Psoas muscle (tissue), 8 donors: Measurements from ENCODE around the gene PGS1. TPM values are rescaled to one million over a fixed set of nuclear protein-coding genes. Genes with fewer than 3 reads are reported as not detected.

Source experiments
- ATAC-seq, 4 donors: fragments of 200-7000 bp; cut with Tn5 transposase; one replicate each; pipeline ENCODE4 v1.9.1; 2020; ENCODE audit warnings: moderate library complexity in 3 of 4, mild to moderate bottlenecking in 2 of 4
- DNase-seq, 2 donors: peaks; one replicate each; pipeline ENCODE4 v3.0.0-alpha.2; 2020
- H3K27ac ChIP-seq: fragments of 200-600 bp; one replicate; pipeline ENCODE4 v1.8.0; 2022
- H3K27me3 ChIP-seq, 3 donors: fragments of 200-600 bp in 1 of 3; one replicate each; pipeline versions ENCODE4 v1.6.1 to v1.8.0; 2013 to 2022; ENCODE audit warnings: low read length in 2 of 3, mild to moderate bottlenecking in 2 of 3, moderate library complexity in 1 of 3; ENCODE audit not compliant: insufficient read depth in 3 of 3
- H3K36me3 ChIP-seq, 2 donors: fragments of 200-600 bp in 1 of 2; one replicate each; pipeline versions ENCODE4 v1.6.1 to v1.8.0; 2013 to 2022; ENCODE audit warnings: low read depth in 1 of 2, mild to moderate bottlenecking in 1 of 2, moderate library complexity in 1 of 2; ENCODE audit not compliant: insufficient read depth in 1 of 2
- H3K4me1 ChIP-seq: fragments of 200-600 bp; one replicate; pipeline ENCODE4 v1.8.0; 2022
- H3K4me3 ChIP-seq: fragments of 200-600 bp; one replicate; pipeline ENCODE4 v1.8.0; 2022; ENCODE audit warnings: mild to moderate bottlenecking
- H3K9me3 ChIP-seq: fragments of 200-600 bp; one replicate; pipeline ENCODE4 v1.8.0; 2022
- WGBS, 3 donors: extraction: QIAGEN DNeasy Blood & Tissue Kit; methylation state at CpG; one replicate each; pipeline versions ENCODE4 v1.1.6 to v1.1.7; 2013; 5-methylcytosine and 5-hydroxymethylcytosine counted together
- intact Hi-C, 2 donors: fragments of 100-400 bp; cut with DNase I; formaldehyde crosslinking; loops; one replicate each; pipeline versions ENCODE4 v1.11.0 to v1.14.2; 2022
- polyA plus RNA-seq, 3 donors: library from polyadenylated mRNA; stranded (reverse); fragments of 200-250 nt; gene quantifications; one replicate each; pipeline ENCODE4 v1.2.3, GENCODE V29; 2013
- total RNA-seq, 4 donors: library from RNA; stranded (reverse); fragmentation: NEBNext Ultra II Directional in 2 of 4; extraction: Animal tissue kit (Norgen Biotek cat#: 25700) in 2 of 4; gene quantifications; one replicate each; pipeline versions ENCODE4 v1.2.1 to v1.2.4, GENCODE V29; 2021 to 2023
- TF ChIP-seq, protein P1 (sequence below): fragments of 200-600 bp; IDR thresholded peaks from one replicate; pipeline ENCODE4 v1.8.0; 2022; ENCODE audit warnings: antibody characterized with exemption
- donor health status: healthy with polysubstance abuse.
- donor health status: DM: no; HTN: no; CAD: no; lungs with moderate emphysema.
- donor health status: Bipolar disorder and iron deficiency.
- donor health status: healthy.
- donor health status: DM: yes; HTN: yes; CAD: no.
- donor health status: DM: no; HTN: no; CAD: no.
- donor health status: DM: no; HTN: no; CAD: no.
- donor health status: DM: yes; HTN: yes; CAD: no.

PGS1 gene
- total and polyA plus RNA-seq, 7 donors, result 10.2 to 24.2 (median 16.3) TPM

DNA sequence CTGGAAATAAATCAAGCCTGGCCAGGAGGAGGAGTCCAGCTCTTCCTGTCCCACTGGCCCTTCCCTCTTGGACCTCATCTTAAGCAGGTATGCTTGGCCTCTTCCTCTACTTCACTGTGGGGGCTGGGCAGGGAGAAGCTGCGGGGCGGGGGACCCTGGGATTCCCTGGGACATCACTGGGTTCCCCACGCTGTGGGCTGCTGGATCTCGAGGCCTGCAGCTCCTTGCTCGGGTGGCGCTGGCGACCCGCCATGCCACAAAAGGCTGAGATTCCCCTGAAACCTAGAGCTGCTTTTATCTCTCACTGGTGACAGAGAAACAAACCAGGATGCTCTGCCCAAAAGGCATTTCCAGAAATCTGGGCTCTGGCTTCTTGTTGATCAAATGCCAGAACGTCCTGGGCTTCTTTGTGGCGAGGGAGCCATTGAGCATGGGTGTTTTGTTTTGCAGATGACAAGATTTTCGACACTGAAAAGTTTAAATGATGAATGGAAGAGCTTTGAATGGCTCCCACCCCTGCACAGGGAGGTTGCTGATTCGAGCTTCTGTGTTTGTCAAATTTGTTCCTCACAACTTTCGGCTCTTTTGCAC, 8.6 kb upstream of the PGS1 start:
- Histone ChIP-seq H3K27ac (no peak overlapping the region), H3K4me1 (no peaks in the 10 kb centered on the region), H3K9me3 (no peaks in the 10 kb centered on the region), H3K27me3 (no peaks in the 10 kb centered on the region), H3K4me3 (no peak overlapping the region), H3K36me3 (no peaks in the 10 kb centered on the region)
- intact Hi-C loops, result no loop called here
- TF ChIP-seq, protein P1, sequence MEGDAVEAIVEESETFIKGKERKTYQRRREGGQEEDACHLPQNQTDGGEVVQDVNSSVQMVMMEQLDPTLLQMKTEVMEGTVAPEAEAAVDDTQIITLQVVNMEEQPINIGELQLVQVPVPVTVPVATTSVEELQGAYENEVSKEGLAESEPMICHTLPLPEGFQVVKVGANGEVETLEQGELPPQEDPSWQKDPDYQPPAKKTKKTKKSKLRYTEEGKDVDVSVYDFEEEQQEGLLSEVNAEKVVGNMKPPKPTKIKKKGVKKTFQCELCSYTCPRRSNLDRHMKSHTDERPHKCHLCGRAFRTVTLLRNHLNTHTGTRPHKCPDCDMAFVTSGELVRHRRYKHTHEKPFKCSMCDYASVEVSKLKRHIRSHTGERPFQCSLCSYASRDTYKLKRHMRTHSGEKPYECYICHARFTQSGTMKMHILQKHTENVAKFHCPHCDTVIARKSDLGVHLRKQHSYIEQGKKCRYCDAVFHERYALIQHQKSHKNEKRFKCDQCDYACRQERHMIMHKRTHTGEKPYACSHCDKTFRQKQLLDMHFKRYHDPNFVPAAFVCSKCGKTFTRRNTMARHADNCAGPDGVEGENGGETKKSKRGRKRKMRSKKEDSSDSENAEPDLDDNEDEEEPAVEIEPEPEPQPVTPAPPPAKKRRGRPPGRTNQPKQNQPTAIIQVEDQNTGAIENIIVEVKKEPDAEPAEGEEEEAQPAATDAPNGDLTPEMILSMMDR, result no peak
- WGBS, 3 donors, result 71 to 78% (median 74%) methylated on average over 13 of the region's 13 CpGs
- DNase-seq (no peak), ATAC-seq (no peak)

DNA sequence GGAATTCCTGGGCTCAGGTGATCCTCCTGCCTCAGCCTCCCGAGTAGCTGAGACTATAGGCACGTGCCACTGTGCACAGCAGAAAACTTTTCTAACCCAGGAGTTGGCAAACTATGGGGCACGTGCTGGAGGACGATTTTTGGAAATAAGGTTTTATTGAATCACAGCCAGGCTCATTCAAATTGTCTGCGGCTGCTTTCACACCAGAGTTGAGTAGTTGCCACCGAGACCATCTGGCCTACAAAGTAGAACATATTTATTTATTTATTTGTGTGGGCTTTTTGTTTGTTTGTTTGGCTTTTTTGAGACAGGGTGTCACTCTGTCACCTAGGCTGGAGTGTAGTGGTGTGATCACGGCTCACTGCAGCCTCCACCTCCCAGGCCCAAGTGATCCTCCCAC, 7.4 kb upstream of the PGS1 start:
- ATAC-seq, result no peak
- no peak for DNase-seq
- Histone ChIP-seq H3K4me3 (no peak overlapping the region), H3K9me3 (no peaks in the 10 kb centered on the region), H3K27ac (no peak overlapping the region), H3K4me1 (no peaks in the 10 kb centered on the region), H3K36me3 (no peaks in the 10 kb centered on the region), H3K27me3 (no peaks in the 10 kb centered on the region)
- TF ChIP-seq, protein P1, result no peak
- 49 to 54% (median 53%) methylated on average over 7 of the region's 7 CpGs for WGBS, 3 donors
- intact Hi-C loops, result no loop called here

DNA sequence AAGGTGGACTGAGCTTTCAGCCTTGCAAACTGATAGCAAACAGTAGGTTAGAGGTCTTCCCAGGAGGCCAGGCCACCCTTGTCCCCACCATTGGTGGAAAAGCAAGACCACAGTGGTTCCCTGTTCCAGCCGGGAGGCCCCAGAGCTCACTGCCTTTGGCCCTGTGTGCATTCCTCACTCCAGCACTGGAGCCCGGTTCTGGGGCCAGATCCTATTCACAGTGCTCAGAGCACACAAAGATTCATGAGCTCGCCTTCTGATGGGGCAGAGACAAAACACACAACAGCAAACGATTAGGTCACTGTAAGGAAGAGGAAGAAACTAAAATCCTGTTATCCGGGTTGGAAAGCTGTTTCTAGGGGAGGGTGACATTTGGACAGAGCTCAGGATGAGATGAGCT, 5.6 kb upstream of the PGS1 start:
- Histone ChIP-seq H3K27ac (no peak overlapping the region), H3K27me3 (no peaks in the 10 kb centered on the region), H3K9me3 (no peaks in the 10 kb centered on the region), H3K4me3 (no peak overlapping the region), H3K36me3 (no peaks in the 10 kb centered on the region), H3K4me1 (peaks cover 2% of the 10 kb centered on the region)
- TF ChIP-seq, protein P1, result no peak
- 69 to 70% (median 69%) methylated on average over 5 of the region's 5 CpGs for WGBS, 3 donors
- intact Hi-C loops, result no loop called here
- ATAC-seq (no peak), DNase-seq (no peak)

DNA sequence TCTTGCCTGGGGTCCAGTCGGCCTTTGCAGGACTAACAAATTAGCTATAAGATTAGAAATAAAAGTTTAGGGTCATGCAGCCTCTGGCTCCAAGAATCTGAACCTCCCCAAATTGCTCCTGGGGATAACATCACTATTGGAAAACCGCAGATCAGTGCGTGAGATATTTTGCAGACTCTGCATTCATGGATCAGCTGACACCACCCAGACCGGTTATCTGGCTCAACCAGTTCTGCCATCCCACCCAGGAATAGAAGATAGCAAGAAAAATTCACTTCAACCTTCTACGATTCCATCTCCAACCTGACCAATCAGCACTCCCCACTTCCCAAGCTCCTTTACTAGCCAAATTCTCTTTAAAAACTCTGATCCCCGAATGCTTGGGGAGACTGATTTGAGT, 4.3 kb upstream of the PGS1 start:
- Histone ChIP-seq H3K4me3 (no peak overlapping the region), H3K9me3 (no peaks in the 10 kb centered on the region), H3K36me3 (no peaks in the 10 kb centered on the region), H3K27ac (peak overlapping the region; percentile 9), H3K27me3 (no peaks in the 10 kb centered on the region), H3K4me1 (peaks cover 5% of the 10 kb centered on the region)
- intact Hi-C loops, result no loop called here
- WGBS, 3 donors, result 62 to 78% (median 68%) methylated on average over 6 of the region's 6 CpGs
- DNase-seq (no peak), ATAC-seq (no peak)
- TF ChIP-seq, protein P1, result no peak
